Hematopoietic multipotent progenitor cell treated with erythropoietin and hydrocortisone succinate and interleukin-3 and kit ligand, for 8 days (in vitro differentiated cells): ENCODE data around the gene STIMATE.

Experiments
- DNase-seq: peaks from one replicate; pipeline ENCODE4 v3.0.0-alpha.2; 2015

Gene STIMATE

GRCh38 chr3:52897130-52898122 is at the start of gene STIMATE:
TSS of gene STIMATE (minus strand) at chr3:52897548. CDS start at chr3:52897450, 98 bp downstream.
- peak; percentile 83 for DNase-seq

- DNase-seq = no peak
Observed at GRCh38 chr3:52939600-52939999, 42.3 kb upstream of the STIMATE start.

- peak; percentile 68 for DNase-seq
Observed at GRCh38 chr3:52934630-52935530, 37.5 kb upstream of the STIMATE start.

- no peak for DNase-seq
Observed at GRCh38 chr3:52931889-52932288, 34.5 kb upstream of the STIMATE start.

- no peak for DNase-seq
Observed at GRCh38 chr3:52931328-52931727, 34.0 kb upstream of the STIMATE start.

- DNase-seq = no peak
Observed at GRCh38 chr3:52930748-52931147, 33.4 kb upstream of the STIMATE start.

GRCh38 chr3:52926554-52926953 is 29.2 kb upstream of the STIMATE start:
- DNase-seq = no peak

- DNase-seq = no peak
Observed at GRCh38 chr3:52925405-52926313, 28.3 kb upstream of the STIMATE start.

- DNase-seq = no peak
Observed at GRCh38 chr3:52923963-52924362, 26.6 kb upstream of the STIMATE start.

GRCh38 chr3:52920841-52921240 is 23.5 kb upstream of the STIMATE start:
- DNase-seq = no peak

GRCh38 chr3:52917044-52917443 is 19.7 kb upstream of the STIMATE start:
- DNase-seq = no peak

- no peak for DNase-seq
Observed at GRCh38 chr3:52915294-52915693, 17.9 kb upstream of the STIMATE start.

- peak; percentile 97 for DNase-seq
Observed at GRCh38 chr3:52912885-52913731, 15.8 kb upstream of the STIMATE start.

GRCh38 chr3:52910823-52911222 is 13.5 kb upstream of the STIMATE start:
- no peak for DNase-seq

- peak; percentile 11 for DNase-seq
Observed at GRCh38 chr3:52907497-52907896, 10.1 kb upstream of the STIMATE start.

GRCh38 chr3:52904552-52904951 is 7.2 kb upstream of the STIMATE start:
- no peak for DNase-seq

GRCh38 chr3:52904000-52904399 is 6.7 kb upstream of the STIMATE start:
- no peak for DNase-seq

GRCh38 chr3:52896613-52897012 is 735 bp downstream of the STIMATE start:
- DNase-seq = no peak

- DNase-seq = no peak
Observed at GRCh38 chr3:52896151-52896550, 1.2 kb downstream of the STIMATE start.

- no peak for DNase-seq
Observed at GRCh38 chr3:52895418-52895817, 1.9 kb downstream of the STIMATE start.

GRCh38 chr3:52894756-52895155 is 2.6 kb downstream of the STIMATE start:
- no peak for DNase-seq
